Peyer's patch (tissue), 4 donors: ENCODE results near the gene RASL10B.

ENCODE experiments used
- CTCF ChIP-seq, 6 experiments: fragments of 450-650 bp in 4 of 6; fragments of 200-600 bp in 2 of 6; sonication (generic) in 1 of 6; IDR thresholded peaks; one replicate each; pipeline ENCODE4 v1.5.1; 2017 to 2019; ENCODE audit warnings: antibody characterized with exemption in 6 of 6, mild to moderate bottlenecking in 3 of 6, moderate library complexity in 1 of 6
- POLR2A ChIP-seq, 2 donors: fragments of 450-650 bp; IDR thresholded peaks; one replicate each; pipeline ENCODE4 v1.5.1; 2017; ENCODE audit warnings: antibody characterized with exemption in 2 of 2, mild to moderate bottlenecking in 2 of 2, moderate library complexity in 2 of 2

- TF ChIP-seq CTCF (IDR thresholded peaks at IDR 0.05) (no peak), POLR2A (IDR thresholded peaks at IDR 0.05) (no peak)
Measured at GRCh38 chr17:35726953-35727460, 4.4 kb upstream of the RASL10B start.
